Left ventricle myocardium inferior (tissue), 1 donor: ENCODE data around the gene TOLLIP. TPM values are rescaled to one million over a fixed set of nuclear protein-coding genes. Genes with fewer than 3 reads are reported as not detected.

Source experiments
- DNase-seq: peaks from one replicate; pipeline ENCODE4 v3.0.0-alpha.2; 2020
- H3K27ac ChIP-seq: fragments of 200-600 bp; replicated peaks from 2 replicates; pipeline ENCODE4 v1.8.0; 2021
- H3K27me3 ChIP-seq: fragments of 200-600 bp; 2 replicates; pipeline ENCODE4 v1.8.0; 2021; ENCODE audit warnings: low read depth
- H3K36me3 ChIP-seq: fragments of 200-600 bp; 2 replicates; pipeline ENCODE4 v1.8.0; 2021
- H3K4me1 ChIP-seq: fragments of 200-600 bp; 2 replicates; pipeline ENCODE4 v1.8.0; 2021
- H3K4me3 ChIP-seq: fragments of 200-600 bp; 2 replicates; pipeline ENCODE4 v1.8.0; 2021; ENCODE audit warnings: mild to moderate bottlenecking, moderate library complexity
- H3K9me3 ChIP-seq: fragments of 200-600 bp; replicated peaks from 2 replicates; pipeline ENCODE4 v1.8.0; 2021
- CTCF ChIP-seq: fragments of 200-600 bp; IDR thresholded peaks from 2 replicates; pipeline ENCODE4 v1.8.0; 2021; ENCODE audit warnings: antibody characterized with exemption, mild to moderate bottlenecking, borderline replicate concordance
- intact Hi-C: fragments of 100-400 bp; cut with micrococcal nuclease; formaldehyde crosslinking; loops from one replicate; pipeline ENCODE4 v1.11.0; 2022
- total RNA-seq: library from RNA; stranded (reverse); fragmentation: NEBNext Ultra II Directional; extraction: Animal tissue kit (Norgen Biotek cat#: 25700); gene quantifications from one replicate; pipeline ENCODE4 v1.2.1, GENCODE V29; 2021
- donor health status: DM: no; HTN: yes; CAD: no; lungs with severe emphysema.

TOLLIP gene
- total RNA-seq, 1 donor from 2014 or later, result 51.9 TPM

- no peak for TF ChIP-seq CTCF
- Histone ChIP-seq H3K4me3 (no peak overlapping the region), H3K9me3 (no peaks in the 10 kb centered on the region), H3K36me3 (no peaks in the 10 kb centered on the region), H3K27me3 (peaks cover 68% of the 10 kb centered on the region), H3K4me1 (no peaks in the 10 kb centered on the region), H3K27ac (no peak overlapping the region)
- intact Hi-C loops, result no loop called here
- DNase-seq, result no peak
Observed at GRCh38 chr11:1354125-1354938, 44.9 kb upstream of the TOLLIP start.

GRCh38 chr11:1353383-1354124 lies 44.1 kb upstream of the TOLLIP start:
- DNase-seq, result no peak
- Histone ChIP-seq H3K4me3 (no peak overlapping the region), H3K27me3 (peaks cover 67% of the 10 kb centered on the region), H3K27ac (no peak overlapping the region), H3K4me1 (no peaks in the 10 kb centered on the region), H3K9me3 (no peaks in the 10 kb centered on the region), H3K36me3 (no peaks in the 10 kb centered on the region)
- intact Hi-C loops, result no loop called here
- TF ChIP-seq CTCF, result no peak

GRCh38 chr11:1352696-1353382 lies 43.4 kb upstream of the TOLLIP start:
- no peak for DNase-seq
- intact Hi-C loops, result no loop called here
- Histone ChIP-seq H3K4me3 (no peak overlapping the region), H3K27me3 (peaks cover 60% of the 10 kb centered on the region), H3K27ac (no peak overlapping the region), H3K36me3 (no peaks in the 10 kb centered on the region), H3K4me1 (no peaks in the 10 kb centered on the region), H3K9me3 (no peaks in the 10 kb centered on the region)
- no peak for TF ChIP-seq CTCF

- Histone ChIP-seq H3K36me3 (no peaks in the 10 kb centered on the region), H3K4me1 (no peaks in the 10 kb centered on the region), H3K27me3 (peaks cover 47% of the 10 kb centered on the region), H3K9me3 (no peaks in the 10 kb centered on the region), H3K4me3 (no peak overlapping the region), H3K27ac (no peak overlapping the region)
- no peak for DNase-seq
- TF ChIP-seq CTCF, result no peak
- intact Hi-C loops, result no loop called here
Observed at GRCh38 chr11:1351278-1351937, 42.0 kb upstream of the TOLLIP start.

GRCh38 chr11:1350086-1350725 lies 40.8 kb upstream of the TOLLIP start:
- Histone ChIP-seq H3K4me1 (no peaks in the 10 kb centered on the region), H3K4me3 (no peak overlapping the region), H3K27ac (no peak overlapping the region), H3K9me3 (no peaks in the 10 kb centered on the region), H3K36me3 (no peaks in the 10 kb centered on the region), H3K27me3 (peaks cover 44% of the 10 kb centered on the region)
- intact Hi-C loops, result no loop called here
- DNase-seq, result no peak
- TF ChIP-seq CTCF, result no peak
